Uterus (tissue), 4 donors: ENCODE data around the gene SMARCD2. TPM values are rescaled to one million over a fixed set of nuclear protein-coding genes. Genes with fewer than 3 reads are reported as not detected.
"Not testable (repeated sequence)": the region's sequence is repeated elsewhere in the genome, so short reads cannot be mapped to it uniquely, and the experiment has no call there.

Experiments
- DNase-seq, 2 donors: peaks; one replicate each; pipeline ENCODE4 v3.0.0-alpha.2; 2019 to 2020
- H3K27ac ChIP-seq, 2 donors: fragments of 200-600 bp; sonication (generic); 1 replicate in 1 of 2; 2 replicates in 1 of 2; pipeline ENCODE4 v1.5.1; 2016 to 2018
- H3K27me3 ChIP-seq, 2 donors: fragments of 200-600 bp; sonication (generic); one replicate each; pipeline ENCODE4 v1.5.1; 2018 to 2019; ENCODE audit warnings: control low read depth in 1 of 2
- H3K36me3 ChIP-seq, 2 donors: fragments of 200-600 bp; sonication (generic); one replicate each; pipeline ENCODE4 v1.5.1; 2019; ENCODE audit warnings: control low read depth in 1 of 2
- H3K4me1 ChIP-seq, 2 donors: fragments of 200-600 bp; sonication (generic); one replicate each; pipeline ENCODE4 v1.5.1; 2018 to 2019; ENCODE audit warnings: control low read depth in 1 of 2
- H3K4me3 ChIP-seq, 2 donors: fragments of 200-600 bp; sonication (generic); 1 replicate in 1 of 2; 2 replicates in 1 of 2; pipeline ENCODE4 v1.5.1; 2018 to 2019; ENCODE audit warnings: mild to moderate bottlenecking in 1 of 2
- H3K9me3 ChIP-seq, 2 donors: fragments of 200-600 bp; sonication (generic); one replicate each; pipeline ENCODE4 v1.5.1; 2019; ENCODE audit warnings: control low read depth in 1 of 2
- POLR2A ChIP-seq, 2 donors: fragments of 450-650 bp; IDR thresholded peaks; one replicate each; pipeline ENCODE4 v1.6.1; 2016; ENCODE audit warnings: antibody characterized with exemption in 2 of 2, mild to moderate bottlenecking in 1 of 2, moderate library complexity in 1 of 2
- intact Hi-C: fragments of 100-400 bp; cut with DNase I; formaldehyde crosslinking; loops from one replicate; pipeline ENCODE4 v1.15.1; 2023; ENCODE audit warnings: low total_unique reads
- total RNA-seq, 4 donors: library from RNA; depleted of rRNA in 3 of 4; stranded (reverse); fragments of >200 nt in 3 of 4; gene quantifications; one replicate each; pipeline versions ENCODE4 v1.1.0 to v1.2.4, GENCODE V29; 2014 to 2023
- TF ChIP-seq, protein P1 (sequence below), 4 experiments: fragments of 200-600 bp in 2 of 4; fragments of 450-650 bp in 2 of 4; sonication (generic) in 2 of 4; IDR thresholded peaks; one replicate each; pipeline ENCODE4 v1.5.1; 2016 to 2019; ENCODE audit warnings: antibody characterized with exemption in 4 of 4, mild to moderate bottlenecking in 2 of 4, moderate library complexity in 1 of 4
- donor health status: DM: yes; HTN: yes; CAD: no.

The SMARCD2 gene
- total RNA-seq, 4 donors from 2014 or later, result 72.9 to 205 (median 101) TPM

DNA sequence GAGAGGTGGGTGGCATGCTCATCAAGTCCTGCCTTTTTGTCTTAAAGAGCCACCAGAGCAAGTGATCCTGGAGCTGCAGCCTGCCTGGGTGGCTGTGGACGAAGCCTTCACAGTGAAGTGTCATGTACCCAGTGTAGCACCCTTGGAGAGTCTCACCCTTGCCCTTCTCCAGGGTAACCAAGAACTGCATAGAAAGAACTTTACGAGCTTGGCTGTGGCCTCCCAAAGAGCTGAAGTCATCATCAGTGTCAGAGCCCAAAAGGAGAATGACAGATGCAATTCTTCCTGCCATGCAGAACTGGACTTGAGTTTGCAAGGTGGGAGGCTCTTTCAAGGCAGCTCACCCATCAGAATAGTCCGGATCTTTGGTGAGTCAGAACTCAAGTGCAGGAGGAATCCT is 16.8 kb upstream of the SMARCD2 start:
- DNase-seq, result no peak
- TF ChIP-seq, protein P1, sequence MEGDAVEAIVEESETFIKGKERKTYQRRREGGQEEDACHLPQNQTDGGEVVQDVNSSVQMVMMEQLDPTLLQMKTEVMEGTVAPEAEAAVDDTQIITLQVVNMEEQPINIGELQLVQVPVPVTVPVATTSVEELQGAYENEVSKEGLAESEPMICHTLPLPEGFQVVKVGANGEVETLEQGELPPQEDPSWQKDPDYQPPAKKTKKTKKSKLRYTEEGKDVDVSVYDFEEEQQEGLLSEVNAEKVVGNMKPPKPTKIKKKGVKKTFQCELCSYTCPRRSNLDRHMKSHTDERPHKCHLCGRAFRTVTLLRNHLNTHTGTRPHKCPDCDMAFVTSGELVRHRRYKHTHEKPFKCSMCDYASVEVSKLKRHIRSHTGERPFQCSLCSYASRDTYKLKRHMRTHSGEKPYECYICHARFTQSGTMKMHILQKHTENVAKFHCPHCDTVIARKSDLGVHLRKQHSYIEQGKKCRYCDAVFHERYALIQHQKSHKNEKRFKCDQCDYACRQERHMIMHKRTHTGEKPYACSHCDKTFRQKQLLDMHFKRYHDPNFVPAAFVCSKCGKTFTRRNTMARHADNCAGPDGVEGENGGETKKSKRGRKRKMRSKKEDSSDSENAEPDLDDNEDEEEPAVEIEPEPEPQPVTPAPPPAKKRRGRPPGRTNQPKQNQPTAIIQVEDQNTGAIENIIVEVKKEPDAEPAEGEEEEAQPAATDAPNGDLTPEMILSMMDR (IDR thresholded peaks at IDR 0.05), result no peak
- TF ChIP-seq POLR2A (IDR thresholded peaks at IDR 0.05), result no peak
- intact Hi-C loops, result no loop called here
- H3K36me3 ChIP-seq, result no peaks in the 10 kb centered on the region
- no peaks in the 10 kb centered on the region for H3K27me3 ChIP-seq
- no peaks in the 10 kb centered on the region for H3K4me1 ChIP-seq
- H3K9me3 ChIP-seq, result no peaks in the 10 kb centered on the region
- no peak overlapping the region for H3K27ac ChIP-seq
- no peak overlapping the region for H3K4me3 ChIP-seq

DNA sequence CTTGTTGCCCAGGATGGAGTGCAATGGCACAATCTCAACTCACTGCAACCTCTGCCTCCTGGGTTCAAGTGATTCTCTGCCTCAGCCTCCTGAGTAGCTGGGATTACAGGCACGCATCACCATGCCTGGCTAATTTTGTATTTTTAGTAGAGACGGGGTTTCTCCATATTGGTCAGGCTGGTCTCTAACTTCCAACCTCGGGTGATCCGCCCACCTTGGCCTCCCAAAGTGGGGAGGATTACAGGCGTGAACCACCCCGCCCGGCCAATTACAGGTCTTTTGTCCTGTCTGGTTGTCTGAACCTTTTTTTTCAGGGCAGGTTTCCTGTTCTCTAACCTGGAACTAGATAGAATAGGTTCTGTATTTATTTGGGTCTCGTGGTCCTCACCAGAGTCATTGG is 13.9 kb upstream of the SMARCD2 start:
- intact Hi-C loops, H3K4me3 ChIP-seq, H3K27ac ChIP-seq, DNase-seq, H3K36me3 ChIP-seq, H3K4me1 ChIP-seq, H3K9me3 ChIP-seq, H3K27me3 ChIP-seq: not testable (repeated sequence)

DNA sequence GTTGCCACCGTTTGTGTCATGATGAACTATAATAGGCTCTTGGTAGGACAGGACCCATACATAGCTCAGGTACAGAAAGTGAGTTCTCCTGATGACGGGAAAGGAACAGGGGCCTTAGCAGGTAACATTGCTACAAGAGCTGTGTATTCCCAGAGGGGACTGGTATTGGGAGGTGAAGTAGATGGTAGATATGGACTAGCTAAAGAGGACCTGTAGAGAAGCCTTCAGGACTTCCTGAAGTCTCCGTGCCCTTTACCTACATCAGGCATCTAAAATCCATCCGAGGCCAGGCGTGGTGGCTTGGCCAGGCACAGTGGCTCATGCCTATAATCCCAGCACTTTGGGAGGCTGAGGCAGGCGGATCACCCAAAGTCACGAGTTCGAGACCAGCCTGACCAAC is 12.7 kb upstream of the SMARCD2 start:
- Histone ChIP-seq H3K4me1 (no peaks in the 10 kb centered on the region), H3K9me3 (no peaks in the 10 kb centered on the region), H3K36me3 (no peaks in the 10 kb centered on the region), H3K27ac (no peak overlapping the region), H3K4me3 (no peak overlapping the region), H3K27me3 (no peaks in the 10 kb centered on the region)
- TF ChIP-seq, protein P1 (IDR thresholded peaks at IDR 0.05), result no peak
- no peak for TF ChIP-seq POLR2A (IDR thresholded peaks at IDR 0.05)
- intact Hi-C loops, result no loop called here
- no peak for DNase-seq

- no peak for DNase-seq
- Histone ChIP-seq H3K27me3 (no peaks in the 10 kb centered on the region), H3K36me3 (no peaks in the 10 kb centered on the region), H3K27ac (no peak overlapping the region), H3K9me3 (no peaks in the 10 kb centered on the region), H3K4me3 (no peak overlapping the region), H3K4me1 (no peaks in the 10 kb centered on the region)
- TF ChIP-seq POLR2A (IDR thresholded peaks at IDR 0.05), result no peak
- TF ChIP-seq, protein P1 (IDR thresholded peaks at IDR 0.05), result no peak
- intact Hi-C loops, result no loop called here
Measured at GRCh38 chr17:63854709-63855108, 12.2 kb upstream of the SMARCD2 start.

- intact Hi-C loops, result no loop called here
Measured at GRCh38 chr17:63853260-63853659, 10.8 kb upstream of the SMARCD2 start.

More at GRCh38 chr17:63853260-63853659, 10.8 kb upstream of the SMARCD2 start:
- Histone ChIP-seq H3K9me3 (no peaks in the 10 kb centered on the region), H3K27me3 (no peaks in the 10 kb centered on the region), H3K4me3 (no peak overlapping the region), H3K27ac (no peak overlapping the region), H3K4me1 (no peaks in the 10 kb centered on the region), H3K36me3 (no peaks in the 10 kb centered on the region)
- no peak for DNase-seq
- TF ChIP-seq POLR2A (IDR thresholded peaks at IDR 0.05), result no peak
- TF ChIP-seq, protein P1 (IDR thresholded peaks at IDR 0.05), result no peak
